HUES64 (cell line): ENCODE results near the gene NKAIN1.

Experiments
- H3K27ac ChIP-seq: 2 replicates; pipeline ENCODE4 v1.7.0; 2013; ENCODE audit warnings: low read depth, low read length, inconsistent platforms
- H3K27me3 ChIP-seq: 2 replicates; pipeline ENCODE4 v1.6.1; 2013; ENCODE audit warnings: mild to moderate bottlenecking, low read length; ENCODE audit not compliant: insufficient read depth
- H3K36me3 ChIP-seq: 2 replicates; pipeline ENCODE4 v1.6.1; 2013; ENCODE audit warnings: mild to moderate bottlenecking, low read length; ENCODE audit not compliant: insufficient read depth
- H3K4me1 ChIP-seq: 2 replicates; pipeline ENCODE4 v1.6.1; 2013; ENCODE audit warnings: mild to moderate bottlenecking, low read length, moderate library complexity; ENCODE audit not compliant: insufficient read depth
- H3K4me3 ChIP-seq: 2 replicates; pipeline ENCODE4 v1.5.1; 2013; ENCODE audit warnings: mild to moderate bottlenecking, low read length, moderate library complexity
- H3K9ac ChIP-seq: 2 replicates; pipeline ENCODE4 v1.6.1; 2013; ENCODE audit warnings: mild to moderate bottlenecking, low read depth, low read length
- H3K9me3 ChIP-seq: 2 replicates; pipeline ENCODE4 v1.6.1; 2013; ENCODE audit warnings: low read depth, low read length; ENCODE audit not compliant: insufficient read depth
- WGBS: fragments of 150-250, 120-280 bp; methylation state at CpG from one replicate; pipeline ENCODE4 v1.1.7; 2013; ENCODE audit warnings: missing lambda C conversion rate; 5-methylcytosine and 5-hydroxymethylcytosine counted together

Gene NKAIN1

DNA sequence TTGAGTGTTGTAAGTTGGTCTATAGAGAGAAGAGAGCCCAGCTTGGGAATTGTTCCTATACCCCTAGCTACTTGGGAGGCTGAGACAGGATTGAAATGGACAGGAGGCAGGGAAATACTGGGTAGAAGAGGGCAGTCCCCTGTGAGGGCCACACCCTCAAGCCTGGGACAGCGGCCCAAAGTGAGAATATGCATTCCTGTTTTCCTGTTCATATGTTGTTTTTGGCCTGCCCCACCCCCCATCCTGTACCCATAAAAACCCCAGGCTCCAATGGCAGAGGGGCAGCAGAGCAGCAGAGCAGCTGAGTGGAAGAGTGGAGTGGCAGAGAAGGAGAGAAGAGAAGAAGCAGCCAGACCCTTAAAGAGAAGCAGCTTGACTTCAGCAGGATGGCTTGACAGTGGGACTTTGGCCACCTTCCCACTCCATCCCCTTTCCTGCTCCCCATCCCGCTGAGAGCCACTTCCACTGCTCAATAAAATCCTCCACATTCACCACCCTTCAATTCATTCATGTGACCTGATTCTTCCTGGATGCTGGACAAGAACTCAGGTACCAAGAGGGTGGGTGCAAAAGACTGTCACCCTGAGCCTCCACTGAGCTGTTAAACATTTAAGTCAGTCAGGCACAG is 103.6 kb downstream of the NKAIN1 start:
- Histone ChIP-seq H3K27me3 (no peaks in the 10 kb centered on the region), H3K9ac (no peak overlapping the region), H3K9me3 (no peaks in the 10 kb centered on the region), H3K4me1 (no peaks in the 10 kb centered on the region), H3K36me3 (no peaks in the 10 kb centered on the region), H3K4me3 (no peak overlapping the region), H3K27ac (no peak overlapping the region)
- 77% methylated on average over 2 of the region's 2 CpGs for WGBS

DNA sequence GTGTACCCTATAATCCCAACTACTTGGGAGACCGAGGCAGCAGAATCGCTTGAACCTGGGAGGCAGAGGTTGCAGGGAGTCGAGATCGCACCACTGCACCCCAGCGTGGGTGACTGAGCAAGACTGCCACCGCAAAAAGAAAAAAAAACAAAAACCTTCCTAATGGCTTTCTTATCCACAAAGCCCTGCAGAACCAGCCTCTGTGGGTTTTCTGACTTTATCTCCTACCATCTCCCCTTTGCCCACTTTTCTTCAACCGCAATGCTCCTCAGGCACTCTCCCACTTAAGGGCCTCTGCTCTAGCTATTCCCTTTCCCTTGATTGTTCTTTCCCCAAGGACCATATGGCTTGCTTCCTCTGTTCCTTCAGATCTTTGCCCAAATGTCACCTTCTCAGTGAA is 106.3 kb downstream of the NKAIN1 start:
- Histone ChIP-seq H3K27me3 (no peaks in the 10 kb centered on the region), H3K9me3 (no peaks in the 10 kb centered on the region), H3K4me1 (no peaks in the 10 kb centered on the region), H3K9ac (no peak overlapping the region), H3K4me3 (no peak overlapping the region), H3K36me3 (no peaks in the 10 kb centered on the region), H3K27ac (no peak overlapping the region)
- 84% methylated on average over 7 of the region's 7 CpGs for WGBS
